MCF 10A (cell line): Measurements from ENCODE around the gene BCL2A1. TPM values are rescaled to one million over a fixed set of nuclear protein-coding genes. Genes with fewer than 3 reads are reported as not detected.

Source experiments
- BruUV-seq: library from RNA; stranded (reverse); fragments of 400-500 nt; replicated peaks from 2 replicates; lab custom pipeline; 2021; lab: Mats Ljungman, UMichigan
- CTCF ChIA-PET: fragments of 300-600 bp; sonication (Branson Sonifier 250); formaldehyde crosslinking; extraction: SDS; loops from one replicate; lab custom pipeline; 2021; ENCODE audit warnings: antibody characterized with exemption, inconsistent platforms; lab: Yijun Ruan, JAX
- POLR2A ChIA-PET: fragments of 300-600, 350-650 bp; sonication (Branson Sonifier 250); formaldehyde crosslinking; extraction: SDS; loops from one replicate; lab custom pipeline; 2020; ENCODE audit warnings: antibody characterized with exemption, inconsistent platforms; lab: Yijun Ruan, JAX
- DNase-seq: peaks from one replicate; pipeline ENCODE4 v3.0.0-alpha.2; 2018; ENCODE audit not compliant: unreplicated experiment
- H3K27ac Mint-ChIP-seq: one replicate; pipeline ENCODE4 v1.8.0; 2022; ENCODE audit warnings: mild to moderate bottlenecking, low read depth, mixed read lengths; ENCODE audit not compliant: unreplicated experiment
- H3K27me3 Mint-ChIP-seq: one replicate; pipeline ENCODE4 v1.8.0; 2022; ENCODE audit warnings: mixed read lengths; ENCODE audit not compliant: insufficient read depth, unreplicated experiment
- H3K36me3 Mint-ChIP-seq: one replicate; pipeline ENCODE4 v1.8.0; 2022; ENCODE audit warnings: mild to moderate bottlenecking, moderate library complexity, mixed read lengths; ENCODE audit not compliant: insufficient read depth, unreplicated experiment
- H3K4me1 Mint-ChIP-seq: one replicate; pipeline ENCODE4 v1.8.0; 2022; ENCODE audit warnings: mixed read lengths; ENCODE audit not compliant: insufficient read depth, unreplicated experiment
- H3K4me3 Mint-ChIP-seq: one replicate; pipeline ENCODE4 v1.8.0; 2022; ENCODE audit warnings: mild to moderate bottlenecking, moderate library complexity, mixed read lengths; ENCODE audit not compliant: unreplicated experiment
- H3K9me3 Mint-ChIP-seq: one replicate; pipeline ENCODE4 v1.8.0; 2022; ENCODE audit warnings: mixed read lengths; ENCODE audit not compliant: unreplicated experiment
- CTCF ChIP-seq: fragments of 200-600 bp; IDR thresholded peaks from one replicate; pipeline ENCODE4 v1.8.0; 2022; ENCODE audit warnings: antibody characterized with exemption, mild to moderate bottlenecking; ENCODE audit not compliant: unreplicated experiment
- intact Hi-C: fragments of 100-400 bp; cut with micrococcal nuclease; formaldehyde crosslinking; loops from 2 replicates; pipeline ENCODE4 v1.14.1; 2022
- total RNA-seq: library from RNA; stranded (reverse); gene quantifications from 2 replicates; pipeline ENCODE4 v1.2.3, GENCODE V29; 2022

The BCL2A1 gene
- total RNA-seq, 1 experiment from 2014 or later = not detected

- no TSS peak for BruUV-seq
Measured at GRCh38 chr15:80010131-80010673, 39.2 kb upstream of the BCL2A1 start.

GRCh38 chr15:80007532-80007931 is 36.5 kb upstream of the BCL2A1 start:
- POLR2A ChIA-PET = no interaction called here
- H3K36me3 Mint-ChIP-seq = no peaks in the 10 kb centered on the region
- H3K27me3 Mint-ChIP-seq = no peaks in the 10 kb centered on the region
- BruUV-seq = no TSS peak
- H3K27ac Mint-ChIP-seq = no peak overlapping the region
- no peak for DNase-seq
- no peak overlapping the region for H3K4me3 Mint-ChIP-seq
- intact Hi-C loops = no loop called here
- peaks cover 7% of the 10 kb centered on the region for H3K9me3 Mint-ChIP-seq
- TF ChIP-seq CTCF = no peak
- H3K4me1 Mint-ChIP-seq = peaks cover 17% of the 10 kb centered on the region
- CTCF ChIA-PET = interaction anchor here (0.6 to 1.5 kb wide), 5 partner anchors 15 to 166 kb away, joined by 3 to 8 read pairs (median 5); no protein-coding TSS in a partner anchor

More at GRCh38 chr15:80010131-80010673, 39.2 kb upstream of the BCL2A1 start:
- POLR2A ChIA-PET = interaction anchor here (1.3 to 1.6 kb wide), 3 partner anchors 13 to 62 kb away, joined by 3 to 5 read pairs (median 3); no protein-coding TSS in a partner anchor
- no peaks in the 10 kb centered on the region for H3K27me3 Mint-ChIP-seq
- no peak overlapping the region for H3K4me3 Mint-ChIP-seq
- H3K9me3 Mint-ChIP-seq = peaks cover 6% of the 10 kb centered on the region
- peak overlapping the region; percentile 75 for H3K27ac Mint-ChIP-seq
- intact Hi-C loops = no loop called here
- no peaks in the 10 kb centered on the region for H3K36me3 Mint-ChIP-seq
- H3K4me1 Mint-ChIP-seq = peaks cover 11% of the 10 kb centered on the region
- no peak for TF ChIP-seq CTCF
- peak; percentile 92 for DNase-seq
- CTCF ChIA-PET = no interaction called here

GRCh38 chr15:80006946-80007345 is 36.0 kb upstream of the BCL2A1 start:
- BruUV-seq = no TSS peak
- ChIA-PET POLR2A (interaction anchor here (0.6 kb wide), 3 partner anchors 20 to 52 kb away, joined by 3 read pairs; no protein-coding TSS in a partner anchor), CTCF (interaction anchor here (0.6 to 1.5 kb wide), 6 partner anchors 14 to 775 kb away, joined by 3 to 8 read pairs (median 4); no protein-coding TSS in a partner anchor)
- Mint-ChIP-seq H3K9me3 (peaks cover 7% of the 10 kb centered on the region), H3K27me3 (no peaks in the 10 kb centered on the region), H3K4me3 (no peak overlapping the region), H3K36me3 (no peaks in the 10 kb centered on the region), H3K27ac (no peak overlapping the region), H3K4me1 (peaks cover 17% of the 10 kb centered on the region)
- intact Hi-C loops = no loop called here
- no peak for DNase-seq
- TF ChIP-seq CTCF = no peak

GRCh38 chr15:80003934-80004472 is 33.0 kb upstream of the BCL2A1 start:
- Mint-ChIP-seq H3K36me3 (no peaks in the 10 kb centered on the region), H3K9me3 (peaks cover 7% of the 10 kb centered on the region), H3K4me3 (no peak overlapping the region), H3K27me3 (no peaks in the 10 kb centered on the region), H3K4me1 (peaks cover 6% of the 10 kb centered on the region), H3K27ac (no peak overlapping the region)
- BruUV-seq = no TSS peak
- no peak for TF ChIP-seq CTCF
- CTCF ChIA-PET = no interaction called here
- POLR2A ChIA-PET = interaction anchor here (0.6 kb wide), 1 partner anchor 187 kb away, joined by 3 read pairs; no protein-coding TSS in a partner anchor
- intact Hi-C loops = no loop called here
- DNase-seq = no peak
